WTC11 (cell line): ENCODE data around the gene RAB1B. TPM values are rescaled to one million over a fixed set of nuclear protein-coding genes. Genes with fewer than 3 reads are reported as not detected.

Experiments used
- ATAC-seq: fragments of 200-7000 bp; cut with Tn5 transposase; 2 replicates; pipeline ENCODE4 v1.10.0; 2021; ENCODE audit warnings: mild to moderate bottlenecking, moderate library complexity
- CTCF ChIA-PET: fragments of 300-600 bp; sonication (Branson Sonifier 250); formaldehyde crosslinking; loops from one replicate; lab custom pipeline; 2021; ENCODE audit warnings: antibody characterized with exemption; lab: Charles Lee
- POLR2A ChIA-PET: fragments of 350-600 bp; sonication (Branson Sonifier 250); formaldehyde crosslinking; loops from one replicate; lab custom pipeline; 2021; ENCODE audit warnings: antibody characterized with exemption; lab: Charles Lee
- DNase-seq: peaks from one replicate; pipeline ENCODE4 v3.0.0; 2021; ENCODE audit warnings: low spot score
- H3K27ac Mint-ChIP-seq: 2 replicates; pipeline ENCODE4 v1.8.0; 2021; ENCODE audit warnings: mixed read lengths
- H3K27me3 Mint-ChIP-seq: 2 replicates; pipeline ENCODE4 v1.8.0; 2021; ENCODE audit warnings: low read depth, mild to moderate bottlenecking, moderate library complexity, mixed read lengths
- H3K36me3 Mint-ChIP-seq: 2 replicates; pipeline ENCODE4 v1.8.0; 2021; ENCODE audit warnings: mixed read lengths
- H3K4me1 Mint-ChIP-seq: 2 replicates; pipeline ENCODE4 v1.8.0; 2022; ENCODE audit warnings: mixed read lengths
- H3K4me3 Mint-ChIP-seq: 2 replicates; pipeline ENCODE4 v1.8.0; 2021; ENCODE audit warnings: mild to moderate bottlenecking, moderate library complexity, mixed read lengths
- H3K9me3 Mint-ChIP-seq: 2 replicates; pipeline ENCODE4 v1.8.0; 2021; ENCODE audit warnings: mixed read lengths
- NFE2L1 ChIP-seq: sonication (generic); formaldehyde crosslinking; IDR thresholded peaks from 2 replicates; pipeline ENCODE4 v1.8.1; 2023; ENCODE audit warnings: missing genetic modification reagents
- NFYB ChIP-seq: sonication (generic); formaldehyde crosslinking; conservative IDR thresholded peaks from 2 replicates; pipeline ENCODE4 v1.8.0; 2022; ENCODE audit warnings: low read depth, missing genetic modification reagents
- SMAD3 ChIP-seq: sonication (generic); formaldehyde crosslinking; IDR thresholded peaks from 2 replicates; pipeline ENCODE4 v1.8.0; 2022; ENCODE audit warnings: missing genetic modification reagents, mild to moderate bottlenecking, borderline replicate concordance
- TEAD1 ChIP-seq: sonication (generic); formaldehyde crosslinking; IDR thresholded peaks from 2 replicates; pipeline ENCODE4 v1.8.0; 2022; ENCODE audit warnings: mild to moderate bottlenecking, missing genetic modification reagents
- TEAD4 ChIP-seq: sonication (generic); formaldehyde crosslinking; IDR thresholded peaks from 2 replicates; pipeline ENCODE4 v1.8.0; 2022; ENCODE audit warnings: mild to moderate bottlenecking, missing genetic modification reagents
- ZNF281 ChIP-seq: sonication (generic); formaldehyde crosslinking; IDR thresholded peaks from 2 replicates; pipeline ENCODE4 v1.8.0; 2023; ENCODE audit warnings: mild to moderate bottlenecking, missing genetic modification reagents
- total RNA-seq: library from RNA; stranded (reverse); gene quantifications from 3 replicates; pipeline ENCODE4 v1.2.3, GENCODE V29; 2021
- TF ChIP-seq, protein P1 (sequence below): sonication (generic); formaldehyde crosslinking; conservative IDR thresholded peaks from 2 replicates; pipeline ENCODE4 v1.8.1; 2023; ENCODE audit warnings: mild to moderate bottlenecking, low read depth, missing genetic modification reagents, moderate library complexity
- TF ChIP-seq, protein P2 (sequence below): sonication (generic); formaldehyde crosslinking; IDR thresholded peaks from 2 replicates; pipeline ENCODE4 v1.8.0; 2022; ENCODE audit warnings: missing genetic modification reagents
- TF ChIP-seq, protein P3 (sequence below): sonication (generic); formaldehyde crosslinking; IDR thresholded peaks from 2 replicates; pipeline ENCODE4 v1.8.1; 2023; ENCODE audit warnings: mild to moderate bottlenecking, moderate library complexity, missing genetic modification reagents
- TF ChIP-seq, protein P4 (sequence below): sonication (generic); formaldehyde crosslinking; IDR thresholded peaks from 2 replicates; pipeline ENCODE4 v1.8.1; 2022; ENCODE audit warnings: low read depth, mild to moderate bottlenecking, moderate library complexity, missing genetic modification reagents, borderline replicate concordance

Gene RAB1B
- total RNA-seq, 1 experiment from 2014 or later = 125 TPM

DNA sequence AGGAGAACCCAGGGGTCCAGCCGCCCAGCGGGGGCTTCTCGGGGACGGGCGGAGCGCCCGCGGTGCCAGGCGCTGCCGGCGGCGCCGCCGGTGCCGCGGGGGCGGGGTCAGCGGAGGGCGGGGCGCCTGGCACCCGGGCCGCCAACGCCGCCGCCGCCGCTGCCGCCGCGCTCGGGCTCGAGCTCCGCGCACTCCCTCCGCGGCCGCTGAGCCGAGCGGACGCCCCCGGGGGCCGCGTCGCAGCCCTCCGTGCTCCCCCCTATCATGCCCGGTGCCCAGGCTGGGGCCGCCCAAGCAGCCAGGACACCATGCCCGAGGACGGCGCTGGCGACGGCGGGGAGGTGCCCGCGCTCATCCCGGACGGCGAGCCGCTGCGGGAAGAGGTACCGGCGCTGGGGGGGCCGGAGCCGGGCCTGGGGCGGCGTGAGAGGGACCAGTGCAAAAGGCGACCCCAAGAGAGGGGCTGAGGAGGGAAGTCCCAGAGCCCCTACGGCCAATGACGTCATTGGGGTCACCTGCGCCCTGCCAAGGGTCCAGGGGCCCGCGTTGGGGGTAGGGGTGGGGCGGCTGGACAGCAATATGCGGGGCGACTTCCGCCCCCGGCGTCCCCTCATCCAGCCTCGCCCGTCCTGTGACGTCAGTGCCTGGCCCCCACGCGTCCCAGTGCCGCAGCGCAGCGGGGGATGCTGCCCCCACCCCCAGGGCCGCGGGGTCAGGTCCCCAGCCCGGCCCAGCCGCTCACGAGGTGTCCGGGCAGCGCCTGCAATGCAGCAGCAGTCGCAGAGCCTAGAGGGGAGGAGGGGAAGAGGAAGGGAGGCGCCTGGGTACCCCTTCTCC lies 23.5 kb downstream of the RAB1B start, which contains the start of gene TMEM151A (continued):
- TF ChIP-seq, protein P1, sequence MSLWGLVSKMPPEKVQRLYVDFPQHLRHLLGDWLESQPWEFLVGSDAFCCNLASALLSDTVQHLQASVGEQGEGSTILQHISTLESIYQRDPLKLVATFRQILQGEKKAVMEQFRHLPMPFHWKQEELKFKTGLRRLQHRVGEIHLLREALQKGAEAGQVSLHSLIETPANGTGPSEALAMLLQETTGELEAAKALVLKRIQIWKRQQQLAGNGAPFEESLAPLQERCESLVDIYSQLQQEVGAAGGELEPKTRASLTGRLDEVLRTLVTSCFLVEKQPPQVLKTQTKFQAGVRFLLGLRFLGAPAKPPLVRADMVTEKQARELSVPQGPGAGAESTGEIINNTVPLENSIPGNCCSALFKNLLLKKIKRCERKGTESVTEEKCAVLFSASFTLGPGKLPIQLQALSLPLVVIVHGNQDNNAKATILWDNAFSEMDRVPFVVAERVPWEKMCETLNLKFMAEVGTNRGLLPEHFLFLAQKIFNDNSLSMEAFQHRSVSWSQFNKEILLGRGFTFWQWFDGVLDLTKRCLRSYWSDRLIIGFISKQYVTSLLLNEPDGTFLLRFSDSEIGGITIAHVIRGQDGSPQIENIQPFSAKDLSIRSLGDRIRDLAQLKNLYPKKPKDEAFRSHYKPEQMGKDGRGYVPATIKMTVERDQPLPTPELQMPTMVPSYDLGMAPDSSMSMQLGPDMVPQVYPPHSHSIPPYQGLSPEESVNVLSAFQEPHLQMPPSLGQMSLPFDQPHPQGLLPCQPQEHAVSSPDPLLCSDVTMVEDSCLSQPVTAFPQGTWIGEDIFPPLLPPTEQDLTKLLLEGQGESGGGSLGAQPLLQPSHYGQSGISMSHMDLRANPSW (CRISPR knock-in tag) = no peak
- TF ChIP-seq TEAD4 (no peak), NFE2L1 (CRISPR knock-in tag) (no peak), SMAD3 (CRISPR knock-in tag) (no peak), TEAD1 (CRISPR knock-in tag) (no peak)
- TF ChIP-seq, protein P2, sequence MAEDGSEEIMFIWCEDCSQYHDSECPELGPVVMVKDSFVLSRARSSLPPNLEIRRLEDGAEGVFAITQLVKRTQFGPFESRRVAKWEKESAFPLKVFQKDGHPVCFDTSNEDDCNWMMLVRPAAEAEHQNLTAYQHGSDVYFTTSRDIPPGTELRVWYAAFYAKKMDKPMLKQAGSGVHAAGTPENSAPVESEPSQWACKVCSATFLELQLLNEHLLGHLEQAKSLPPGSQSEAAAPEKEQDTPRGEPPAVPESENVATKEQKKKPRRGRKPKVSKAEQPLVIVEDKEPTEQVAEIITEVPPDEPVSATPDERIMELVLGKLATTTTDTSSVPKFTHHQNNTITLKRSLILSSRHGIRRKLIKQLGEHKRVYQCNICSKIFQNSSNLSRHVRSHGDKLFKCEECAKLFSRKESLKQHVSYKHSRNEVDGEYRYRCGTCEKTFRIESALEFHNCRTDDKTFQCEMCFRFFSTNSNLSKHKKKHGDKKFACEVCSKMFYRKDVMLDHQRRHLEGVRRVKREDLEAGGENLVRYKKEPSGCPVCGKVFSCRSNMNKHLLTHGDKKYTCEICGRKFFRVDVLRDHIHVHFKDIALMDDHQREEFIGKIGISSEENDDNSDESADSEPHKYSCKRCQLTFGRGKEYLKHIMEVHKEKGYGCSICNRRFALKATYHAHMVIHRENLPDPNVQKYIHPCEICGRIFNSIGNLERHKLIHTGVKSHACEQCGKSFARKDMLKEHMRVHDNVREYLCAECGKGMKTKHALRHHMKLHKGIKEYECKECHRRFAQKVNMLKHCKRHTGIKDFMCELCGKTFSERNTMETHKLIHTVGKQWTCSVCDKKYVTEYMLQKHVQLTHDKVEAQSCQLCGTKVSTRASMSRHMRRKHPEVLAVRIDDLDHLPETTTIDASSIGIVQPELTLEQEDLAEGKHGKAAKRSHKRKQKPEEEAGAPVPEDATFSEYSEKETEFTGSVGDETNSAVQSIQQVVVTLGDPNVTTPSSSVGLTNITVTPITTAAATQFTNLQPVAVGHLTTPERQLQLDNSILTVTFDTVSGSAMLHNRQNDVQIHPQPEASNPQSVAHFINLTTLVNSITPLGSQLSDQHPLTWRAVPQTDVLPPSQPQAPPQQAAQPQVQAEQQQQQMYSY (CRISPR knock-in tag) = no peak

DNA sequence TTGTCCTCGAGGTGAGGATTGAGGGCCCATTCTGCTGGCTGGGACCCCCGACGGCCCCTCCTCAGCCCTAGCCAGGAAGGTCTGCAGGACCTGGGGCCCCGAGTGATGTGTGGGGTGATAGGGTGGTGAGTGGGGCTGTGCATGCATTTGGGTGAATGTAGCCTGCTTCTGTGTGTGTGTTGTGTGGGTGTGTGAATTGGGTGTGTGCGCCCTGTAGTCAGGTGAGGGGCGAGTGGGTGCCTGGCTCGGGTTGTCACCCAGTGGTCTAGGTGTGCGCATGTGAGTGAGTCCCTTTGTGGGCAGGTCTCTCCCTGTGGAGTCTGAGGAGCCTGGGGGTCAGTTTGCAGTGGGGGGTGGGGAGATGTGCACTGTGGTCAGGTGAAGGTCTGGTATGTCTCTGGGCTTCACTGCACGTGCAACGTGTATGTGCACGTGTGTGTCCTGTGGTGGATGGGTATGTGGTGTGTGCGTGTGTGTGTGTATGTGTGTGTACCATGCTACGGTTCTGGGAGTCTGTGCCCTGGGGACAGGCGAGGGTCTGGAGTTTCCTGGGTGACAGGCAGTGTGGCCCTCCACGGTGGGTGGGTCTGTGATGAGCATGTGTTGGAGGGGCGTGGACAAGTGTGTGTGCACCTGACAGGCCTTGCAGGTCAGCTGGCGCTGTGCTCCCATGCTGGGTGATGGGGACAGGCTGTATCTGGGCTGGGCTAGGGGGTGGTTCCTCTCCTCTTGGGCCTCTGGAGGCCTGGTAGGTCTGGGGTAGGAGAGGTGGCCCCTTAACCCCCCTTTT lies 24.3 kb downstream of the RAB1B start:
- peaks cover 39% of the 10 kb centered on the region for H3K27me3 Mint-ChIP-seq
- CTCF ChIA-PET = no interaction called here
- ATAC-seq = no peak

More for the DNA sequence above, 24.3 kb downstream of the RAB1B start:
- POLR2A ChIA-PET = no interaction called here
- Mint-ChIP-seq H3K4me1 (peaks cover 26% of the 10 kb centered on the region), H3K9me3 (no peaks in the 10 kb centered on the region), H3K36me3 (no peaks in the 10 kb centered on the region), H3K4me3 (peak overlapping the region; percentile 58), H3K27ac (no peak overlapping the region)
- TF ChIP-seq, protein P3, sequence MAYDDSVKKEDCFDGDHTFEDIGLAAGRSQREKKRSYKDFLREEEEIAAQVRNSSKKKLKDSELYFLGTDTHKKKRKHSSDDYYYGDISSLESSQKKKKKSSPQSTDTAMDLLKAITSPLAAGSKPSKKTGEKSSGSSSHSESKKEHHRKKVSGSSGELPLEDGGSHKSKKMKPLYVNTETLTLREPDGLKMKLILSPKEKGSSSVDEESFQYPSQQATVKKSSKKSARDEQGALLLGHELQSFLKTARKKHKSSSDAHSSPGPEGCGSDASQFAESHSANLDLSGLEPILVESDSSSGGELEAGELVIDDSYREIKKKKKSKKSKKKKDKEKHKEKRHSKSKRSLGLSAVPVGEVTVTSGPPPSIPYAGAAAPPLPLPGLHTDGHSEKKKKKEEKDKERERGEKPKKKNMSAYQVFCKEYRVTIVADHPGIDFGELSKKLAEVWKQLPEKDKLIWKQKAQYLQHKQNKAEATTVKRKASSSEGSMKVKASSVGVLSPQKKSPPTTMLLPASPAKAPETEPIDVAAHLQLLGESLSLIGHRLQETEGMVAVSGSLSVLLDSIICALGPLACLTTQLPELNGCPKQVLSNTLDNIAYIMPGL (CRISPR knock-in tag) = no peak
- TF ChIP-seq, protein P4, sequence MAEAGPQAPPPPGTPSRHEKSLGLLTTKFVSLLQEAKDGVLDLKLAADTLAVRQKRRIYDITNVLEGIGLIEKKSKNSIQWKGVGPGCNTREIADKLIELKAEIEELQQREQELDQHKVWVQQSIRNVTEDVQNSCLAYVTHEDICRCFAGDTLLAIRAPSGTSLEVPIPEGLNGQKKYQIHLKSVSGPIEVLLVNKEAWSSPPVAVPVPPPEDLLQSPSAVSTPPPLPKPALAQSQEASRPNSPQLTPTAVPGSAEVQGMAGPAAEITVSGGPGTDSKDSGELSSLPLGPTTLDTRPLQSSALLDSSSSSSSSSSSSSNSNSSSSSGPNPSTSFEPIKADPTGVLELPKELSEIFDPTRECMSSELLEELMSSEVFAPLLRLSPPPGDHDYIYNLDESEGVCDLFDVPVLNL (CRISPR knock-in tag) = no peak
- TF ChIP-seq NFYB (no peak), ZNF281 (CRISPR knock-in tag) (no peak)
- DNase-seq = no peak
